GM12891 (cell line): ENCODE results near the gene LYPD3.
"Not testable (repeated sequence)": the region's sequence is repeated elsewhere in the genome, so short reads cannot be mapped to it uniquely, and the experiment has no call there.

ENCODE experiments used
- DNase-seq: peaks from one replicate; pipeline ENCODE4 v3.0.0; 2011; ENCODE audit warnings: low spot score; ENCODE audit not compliant: insufficient read length
- FAIRE-seq: peaks from 2 replicates; lab custom pipeline; 2011; peaks lifted over from hg19 to GRCh38; lab: Jason Lieb, UNC
- PAX5 ChIP-seq: IDR thresholded peaks from 2 replicates; pipeline ENCODE4 v1.6.1; 2011; ENCODE audit warnings: low read length, moderate library complexity, mild to moderate bottlenecking; ENCODE audit not compliant: insufficient read depth, severe bottlenecking
- POLR2A ChIP-seq: IDR thresholded peaks from 2 replicates; pipeline ENCODE4 v1.6.1; 2011; ENCODE audit warnings: low read depth, low read length, control low read depth
- POLR2AphosphoS5 ChIP-seq: IDR thresholded peaks from 2 replicates; pipeline ENCODE4 v1.6.1; 2011; ENCODE audit warnings: low read depth, low read length, control low read depth
- POU2F2 ChIP-seq: IDR thresholded peaks from 2 replicates; pipeline ENCODE4 v1.6.1; 2011; ENCODE audit warnings: low read depth, mild to moderate bottlenecking, control low read depth, low read length, moderate library complexity
- SPI1 ChIP-seq: IDR thresholded peaks from 2 replicates; pipeline ENCODE4 v1.6.1; 2011; ENCODE audit warnings: low read depth, low read length, control low read depth
- TAF1 ChIP-seq: IDR thresholded peaks from 2 replicates; pipeline ENCODE4 v1.6.1; 2011; ENCODE audit warnings: low read depth, low read length, control low read depth

Gene LYPD3

GRCh38 chr19:43454031-43454430 is 11.4 kb downstream of the LYPD3 start:
- TF ChIP-seq POLR2AphosphoS5 (no peak), POLR2A (no peak), PAX5 (no peak), SPI1 (no peak), POU2F2 (no peak), TAF1 (no peak)
- no peak for FAIRE-seq

GRCh38 chr19:43452582-43452981 is 12.8 kb downstream of the LYPD3 start:
- TF ChIP-seq POLR2A (no peak), SPI1 (no peak), POU2F2 (no peak), PAX5 (no peak), POLR2AphosphoS5 (no peak), TAF1 (no peak)
- DNase-seq (no peak), FAIRE-seq (no peak)

More at GRCh38 chr19:43454031-43454430, 11.4 kb downstream of the LYPD3 start:
- no peak for DNase-seq

- TF ChIP-seq SPI1 (no peak), TAF1 (no peak), POLR2AphosphoS5 (no peak), POLR2A (no peak), PAX5 (no peak), POU2F2 (no peak)
- FAIRE-seq (no peak), DNase-seq (no peak)
Observed at GRCh38 chr19:43450545-43450997, 14.8 kb downstream of the LYPD3 start.

- DNase-seq, result no peak
- TF ChIP-seq POU2F2, result no peak
- TF ChIP-seq TAF1, result no peak
- no peak for TF ChIP-seq PAX5
- TF ChIP-seq SPI1, result no peak
- no peak for TF ChIP-seq POLR2AphosphoS5
- TF ChIP-seq POLR2A, result no peak
- FAIRE-seq, result peak; percentile 5
Observed at GRCh38 chr19:43447655-43448054, 17.8 kb downstream of the LYPD3 start.

- FAIRE-seq (peak; percentile 89), DNase-seq (peak; percentile 63)
- TF ChIP-seq PAX5, result no peak
- no peak for TF ChIP-seq TAF1
- TF ChIP-seq POLR2A, result no peak
- no peak for TF ChIP-seq SPI1
- no peak for TF ChIP-seq POLR2AphosphoS5
- TF ChIP-seq POU2F2, result no peak
Observed at GRCh38 chr19:43446746-43447489, 18.5 kb downstream of the LYPD3 start.

- no peak for DNase-seq
- no peak for FAIRE-seq
- TF ChIP-seq PAX5 (no peak), POLR2AphosphoS5 (no peak), POLR2A (no peak), POU2F2 (no peak), TAF1 (no peak), SPI1 (no peak)
Observed at GRCh38 chr19:43445426-43445825, 20.0 kb downstream of the LYPD3 start.

GRCh38 chr19:43444531-43445287 is 20.7 kb downstream of the LYPD3 start:
- no peak for DNase-seq
- FAIRE-seq, result no peak
- TF ChIP-seq POLR2AphosphoS5, result no peak
- no peak for TF ChIP-seq PAX5
- 0 out of 2 replicates have a peak, but pooled peaks have one; percentile 1 for TF ChIP-seq SPI1
- no peak for TF ChIP-seq POLR2A
- TF ChIP-seq TAF1, result no peak
- TF ChIP-seq POU2F2, result no peak

- DNase-seq, FAIRE-seq: not testable (repeated sequence)
Observed at GRCh38 chr19:43444091-43444490, 21.3 kb downstream of the LYPD3 start.

GRCh38 chr19:43441716-43442115 is 23.7 kb downstream of the LYPD3 start:
- FAIRE-seq, result no peak
- DNase-seq, result no peak
- no peak for TF ChIP-seq SPI1
- no peak for TF ChIP-seq POLR2AphosphoS5
- TF ChIP-seq TAF1, result no peak
- TF ChIP-seq PAX5, result no peak
- TF ChIP-seq POLR2A, result no peak
- no peak for TF ChIP-seq POU2F2
